Measurements from ENCODE around the gene ITPKA.

The ITPKA gene

GRCh38 chr15:41482110-41482877, 11.4 kb upstream of the ITPKA start:
- no peak overlapping the region for H3K4me3 ChIP-seq (replicated peaks; ENCODE audit: insufficient read depth, low read length)
- no peak overlapping the region for H3K27ac ChIP-seq (replicated peaks)
- no peaks in the 10 kb centered on the region for H3K27me3 ChIP-seq (ENCODE audit: insufficient read depth, poor library complexity, severe bottlenecking)
- no peak for DNase-seq (ENCODE audit: low read depth in 1 of 2, low spot score in 1 of 2)
- TF ChIP-seq SPI1 (IDR thresholded peaks at IDR 0.05; ENCODE audit: borderline replicate concordance, low read depth) (no peak), CTCF (IDR thresholded peaks at IDR 0.05; ENCODE audit: insufficient read depth, low read length) (no peak), POLR2AphosphoS5 (IDR thresholded peaks at IDR 0.05; ENCODE audit: low read depth) (no peak), GABPA (IDR thresholded peaks at IDR 0.05; ENCODE audit: low read depth) (no peak), REST (IDR thresholded peaks at IDR 0.05; ENCODE audit: insufficient replicate concordance, low read depth) (no peak)

GRCh38 chr15:41483115-41483514, 10.6 kb upstream of the ITPKA start:
- DNase-seq (ENCODE audit: low read depth in 1 of 2, low spot score in 1 of 2): no peak
- no peaks in the 10 kb centered on the region for H3K27me3 ChIP-seq (ENCODE audit: insufficient read depth, poor library complexity, severe bottlenecking)
- no peak for TF ChIP-seq CTCF (IDR thresholded peaks at IDR 0.05; ENCODE audit: insufficient read depth, low read length)
- TF ChIP-seq REST (IDR thresholded peaks at IDR 0.05; ENCODE audit: insufficient replicate concordance, low read depth): no peak
- no peak for TF ChIP-seq GABPA (IDR thresholded peaks at IDR 0.05; ENCODE audit: low read depth)
- no peak for TF ChIP-seq SPI1 (IDR thresholded peaks at IDR 0.05; ENCODE audit: borderline replicate concordance, low read depth)
- H3K27ac ChIP-seq (replicated peaks): no peak overlapping the region
- no peak overlapping the region for H3K4me3 ChIP-seq (replicated peaks; ENCODE audit: insufficient read depth, low read length)

GRCh38 chr15:41483519-41483918, 10.2 kb upstream of the ITPKA start:
- H3K27me3 ChIP-seq (ENCODE audit: insufficient read depth, poor library complexity, severe bottlenecking): no peaks in the 10 kb centered on the region
- H3K4me3 ChIP-seq (replicated peaks; ENCODE audit: insufficient read depth, low read length): no peak overlapping the region
- no peak overlapping the region for H3K27ac ChIP-seq (replicated peaks)
- DNase-seq (ENCODE audit: low read depth in 1 of 2, low spot score in 1 of 2): no peak
- no peak for TF ChIP-seq CTCF (IDR thresholded peaks at IDR 0.05; ENCODE audit: insufficient read depth, low read length)
- no peak for TF ChIP-seq GABPA (IDR thresholded peaks at IDR 0.05; ENCODE audit: low read depth)
- TF ChIP-seq POLR2AphosphoS5 (IDR thresholded peaks at IDR 0.05; ENCODE audit: low read depth): no peak
- no peak for TF ChIP-seq SPI1 (IDR thresholded peaks at IDR 0.05; ENCODE audit: borderline replicate concordance, low read depth)
- no peak for TF ChIP-seq REST (IDR thresholded peaks at IDR 0.05; ENCODE audit: insufficient replicate concordance, low read depth)
